ENCODE results near the gene CRABP2. TPM values are rescaled to one million over a fixed set of nuclear protein-coding genes. Genes with fewer than 3 reads are reported as not detected.

CRABP2 gene
- total RNA-seq, 1 donor from 2014 or later: 1.7 TPM

- intact Hi-C loops (cut with micrococcal nuclease): loop anchor here (1.0 to 5.0 kb wide), 6 partner anchors 18 to 378 kb away; partner anchors contain the start of genes SMG5 and TMEM79
Measured at GRCh38 chr1:156659988-156660751, 45.2 kb downstream of the CRABP2 start.

DNA sequence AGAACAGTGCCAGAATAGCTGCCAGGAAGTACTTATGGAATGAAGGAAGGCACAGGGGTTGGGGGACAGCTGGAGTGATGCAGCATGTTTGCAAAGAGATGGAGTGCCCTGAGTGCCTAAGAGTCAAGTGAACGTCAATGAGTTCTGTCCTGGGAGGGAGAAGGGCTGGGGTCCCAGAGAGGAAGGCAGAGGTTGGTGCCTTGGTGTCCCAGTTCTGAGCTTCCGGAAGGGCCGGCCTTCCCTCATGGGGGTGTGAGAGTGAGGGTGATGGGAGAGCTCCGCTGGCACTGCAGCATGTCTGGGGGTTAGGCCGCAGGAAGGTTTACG, 45.8 kb downstream of the CRABP2 start:
- intact Hi-C loops (cut with micrococcal nuclease): no loop called here

- intact Hi-C loops (cut with micrococcal nuclease): no loop called here
Measured at GRCh38 chr1:156658945-156659574, 46.3 kb downstream of the CRABP2 start.

- intact Hi-C loops (cut with micrococcal nuclease): no loop called here
Measured at GRCh38 chr1:156658496-156658895, 46.9 kb downstream of the CRABP2 start.

DNA sequence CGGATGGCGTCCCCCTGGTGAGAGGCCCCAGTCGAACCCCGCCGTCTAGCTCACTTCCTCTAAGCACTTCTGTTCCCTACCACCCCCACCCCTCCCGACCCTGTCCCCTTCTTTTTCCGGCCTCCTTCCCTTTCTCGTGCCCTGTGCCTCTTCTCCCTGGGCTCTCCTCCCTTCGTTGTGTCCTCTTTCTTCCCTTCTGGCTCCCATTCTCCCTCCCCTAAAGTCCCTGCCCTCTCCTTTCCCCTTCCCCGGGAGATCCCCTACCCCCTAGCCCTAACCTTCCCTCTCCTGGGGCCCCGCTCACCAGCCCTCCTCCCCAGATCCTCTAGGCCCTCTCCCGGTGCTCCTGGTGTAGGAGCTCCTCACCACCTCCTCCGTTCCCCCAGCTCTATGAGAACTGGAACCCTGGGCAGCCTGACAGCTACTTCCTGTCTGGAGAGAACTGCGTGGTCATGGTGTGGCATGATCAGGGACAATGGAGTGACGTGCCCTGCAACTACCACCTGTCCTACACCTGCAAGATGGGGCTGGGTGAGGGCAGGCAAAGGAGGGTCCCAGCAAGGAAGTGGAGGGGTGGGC, 47.6 kb downstream of the CRABP2 start:
- intact Hi-C loops (cut with micrococcal nuclease): loop anchor here (1.0 kb wide), 2 partner anchors 15 to 32 kb away; no protein-coding TSS in a partner anchor

DNA sequence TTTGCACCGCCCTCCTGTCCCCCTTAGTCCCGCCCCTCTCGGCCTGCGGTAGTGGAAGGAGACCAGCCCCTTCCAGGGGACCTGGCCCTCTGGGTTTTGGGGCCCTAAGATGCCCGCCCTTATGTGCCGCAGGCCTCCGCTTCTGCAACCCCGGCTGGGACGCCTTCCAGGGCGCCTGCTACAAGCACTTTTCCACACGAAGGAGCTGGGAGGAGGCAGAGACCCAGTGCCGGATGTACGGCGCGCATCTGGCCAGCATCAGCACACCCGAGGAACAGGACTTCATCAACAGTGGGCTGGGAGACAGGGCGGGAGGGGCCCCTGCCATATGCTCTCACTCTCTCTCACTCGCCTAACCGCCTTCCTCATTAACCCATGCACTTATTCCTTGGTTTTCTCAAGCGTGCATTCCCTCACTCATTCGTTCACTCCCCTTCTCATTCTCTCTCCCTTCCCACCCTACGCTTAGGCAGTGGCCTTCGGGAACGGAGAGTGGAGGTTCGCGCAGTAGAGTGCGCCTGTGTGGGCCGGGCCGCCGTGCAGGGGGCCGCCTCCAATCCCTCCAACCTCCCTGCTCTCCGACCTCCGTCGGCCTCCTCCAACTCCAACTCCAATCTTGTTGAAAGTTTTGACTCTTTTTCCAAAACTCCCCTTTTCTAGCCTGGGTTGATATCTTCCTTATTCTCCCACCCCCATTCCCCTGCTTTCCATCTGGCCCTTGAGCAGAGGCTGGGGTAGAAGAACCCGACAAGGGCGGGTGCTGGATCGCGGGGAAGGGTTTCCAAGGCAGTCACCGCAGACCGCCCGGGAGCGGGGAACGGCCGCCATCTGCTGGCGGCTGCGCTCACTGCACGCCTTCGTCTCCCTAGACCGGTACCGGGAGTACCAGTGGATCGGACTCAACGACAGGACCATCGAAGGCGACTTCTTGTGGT, 48.3 kb downstream of the CRABP2 start:
- intact Hi-C loops (cut with micrococcal nuclease): loop anchor here (1.0 kb wide), 2 partner anchors 14 to 31 kb away; no protein-coding TSS in a partner anchor

DNA sequence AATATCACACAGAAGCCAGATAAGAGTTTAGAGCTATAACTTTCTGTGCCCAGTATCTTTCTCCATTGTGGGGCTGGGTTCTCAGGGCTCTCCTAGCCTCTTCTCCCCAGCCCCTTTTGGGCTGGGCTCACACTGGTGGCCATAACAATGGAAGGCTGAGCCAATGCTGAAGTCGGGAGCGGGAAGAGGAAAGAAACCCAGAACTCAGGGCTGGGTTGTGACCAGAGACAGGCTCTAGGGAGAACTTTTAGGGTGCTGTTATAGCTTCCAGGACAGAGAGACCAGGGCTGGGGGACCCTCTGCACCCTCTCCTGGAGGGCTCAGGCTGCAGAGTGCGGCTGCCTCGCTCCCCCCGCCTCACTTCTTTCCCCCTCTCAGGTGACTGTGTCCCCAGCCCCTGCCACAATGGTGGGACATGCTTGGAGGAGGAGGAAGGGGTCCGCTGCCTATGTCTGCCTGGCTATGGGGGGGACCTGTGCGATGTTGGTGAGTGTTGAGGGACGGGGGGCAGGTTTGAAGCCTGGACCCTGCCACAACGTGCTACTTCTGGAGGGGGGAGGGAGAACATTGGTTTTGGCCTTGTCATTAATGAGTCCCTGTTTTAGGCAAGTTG, 49.4 kb downstream of the CRABP2 start:
- intact Hi-C loops (cut with micrococcal nuclease): no loop called here

DNA sequence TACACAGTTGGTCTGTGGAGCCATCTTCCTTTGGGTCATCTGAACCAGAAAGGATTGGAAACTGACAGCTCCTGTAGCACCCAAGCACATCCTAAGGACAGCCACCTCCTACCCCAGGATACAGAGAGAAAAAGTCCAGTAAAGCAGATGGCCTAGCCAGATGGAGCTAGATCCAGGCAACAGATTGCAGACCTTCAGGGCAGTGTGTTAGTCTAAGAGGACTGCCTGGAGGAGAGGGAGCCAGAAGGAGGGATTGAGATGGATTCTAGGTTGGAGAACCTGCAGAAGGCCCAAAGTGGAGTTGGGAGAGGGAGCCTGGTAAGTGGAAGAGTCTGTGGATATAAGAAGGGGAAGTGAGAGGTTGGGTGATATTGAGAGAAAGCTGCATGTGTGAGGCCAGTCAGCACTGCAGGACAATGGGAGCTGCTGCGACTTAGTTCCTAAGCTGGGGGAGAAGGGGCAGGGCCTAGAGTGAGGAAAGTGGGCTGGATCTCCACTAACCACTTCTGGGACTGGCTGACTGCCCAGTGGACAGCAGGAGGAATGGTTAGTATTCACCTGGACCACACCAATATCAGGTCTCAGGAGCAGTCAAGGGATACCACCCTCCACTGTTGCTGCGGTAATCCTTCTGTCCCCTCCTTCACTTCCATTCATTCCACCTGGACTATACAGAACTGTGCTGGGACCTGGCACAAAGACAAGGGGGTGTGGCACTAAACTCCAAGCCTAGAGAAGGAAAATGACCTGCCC, 50.1 kb downstream of the CRABP2 start:
- intact Hi-C loops (cut with micrococcal nuclease): no loop called here

DNA sequence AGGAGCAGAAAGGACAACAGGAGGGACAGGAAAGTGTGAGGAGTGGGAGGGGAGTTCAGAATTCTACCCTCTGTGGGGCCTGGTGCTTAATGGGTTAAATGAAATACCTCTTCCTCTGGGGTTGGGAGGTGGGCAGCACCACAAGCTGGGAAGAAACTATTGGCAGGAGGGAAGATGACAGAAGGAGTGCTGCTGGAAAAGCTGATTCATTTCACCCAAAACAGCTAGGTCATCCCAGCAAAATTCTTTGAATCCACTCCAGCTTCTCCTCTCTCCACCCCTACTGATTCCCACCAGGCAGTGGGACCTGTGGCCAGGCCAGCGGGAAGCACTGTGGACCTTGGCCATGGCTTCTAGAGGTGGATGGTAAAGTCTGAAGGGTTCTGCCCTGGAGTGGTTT, 50.7 kb downstream of the CRABP2 start:
- intact Hi-C loops (cut with micrococcal nuclease): no loop called here

GRCh38 chr1:156652992-156653355, 52.4 kb downstream of the CRABP2 start:
- intact Hi-C loops (cut with micrococcal nuclease): no loop called here

GRCh38 chr1:156652131-156652991, 53.0 kb downstream of the CRABP2 start:
- intact Hi-C loops (cut with micrococcal nuclease): no loop called here

Other genes with a start within 250 kb of the CRABP2 start
- gene MEF2D, start 204.8 kb downstream of the CRABP2 start, total RNA-seq: 52.6 and 53.7 TPM in 2 replicates
- 9.6 and 11.6 TPM in 2 replicates for gene IQGAP3, start 133.0 kb downstream of the CRABP2 start, total RNA-seq
- 2.8 and 3.1 TPM in 2 replicates for gene TTC24, start 125.9 kb downstream of the CRABP2 start, total RNA-seq
- 58.2 and 61.7 TPM in 2 replicates for gene NAXE, start 113.8 kb downstream of the CRABP2 start, total RNA-seq
- gene GPATCH4, start 104.1 kb downstream of the CRABP2 start, total RNA-seq: 45.4 and 46.6 TPM in 2 replicates
- gene HAPLN2, start 86.2 kb downstream of the CRABP2 start, total RNA-seq: not detected in 2 replicates
- not detected in 2 replicates for gene BCAN, start 63.5 kb downstream of the CRABP2 start, total RNA-seq
- 0.07 and 0.12 TPM in 2 replicates for gene NES, start 28.2 kb downstream of the CRABP2 start, total RNA-seq
- 30.6 and 35.8 TPM in 2 replicates for gene METTL25B, start 22.9 kb upstream of the CRABP2 start, total RNA-seq
- 55.7 and 59.7 TPM in 2 replicates for gene ISG20L2, start 23.2 kb upstream of the CRABP2 start, total RNA-seq
- 61.0 and 67.4 TPM in 2 replicates for gene MRPL24, start 35.5 kb upstream of the CRABP2 start, total RNA-seq
- 248 and 260 TPM in 2 replicates for gene HDGF, start 46.1 kb upstream of the CRABP2 start, total RNA-seq
- 90.1 and 91.3 TPM in 2 replicates for gene PRCC, start 62.0 kb upstream of the CRABP2 start, total RNA-seq
- gene SH2D2A, start 111.3 kb upstream of the CRABP2 start, total RNA-seq: 234 and 243 TPM in 2 replicates
- 0.63 and 0.81 TPM in 2 replicates for gene INSRR, start 153.5 kb upstream of the CRABP2 start, total RNA-seq
- 13.5 and 13.8 TPM in 2 replicates for gene NTRK1, start 155.3 kb upstream of the CRABP2 start, total RNA-seq
- gene PEAR1, start 188.1 kb upstream of the CRABP2 start, total RNA-seq: 0.12 and 0.29 TPM in 2 replicates
- gene LRRC71, start 215.0 kb upstream of the CRABP2 start, total RNA-seq: not detected in 2 replicates

Data from T-helper 1 cell treated with Interleukin-12 subunit alpha and Interleukin-12 subunit beta and Interleukin-4 antibody, amounts not matched to agents 30 ng/mL and 1 ng/mL, for 36 hours (primary cell).